ENCODE data around the gene NACC1.

- TF ChIP-seq, protein P1, sequence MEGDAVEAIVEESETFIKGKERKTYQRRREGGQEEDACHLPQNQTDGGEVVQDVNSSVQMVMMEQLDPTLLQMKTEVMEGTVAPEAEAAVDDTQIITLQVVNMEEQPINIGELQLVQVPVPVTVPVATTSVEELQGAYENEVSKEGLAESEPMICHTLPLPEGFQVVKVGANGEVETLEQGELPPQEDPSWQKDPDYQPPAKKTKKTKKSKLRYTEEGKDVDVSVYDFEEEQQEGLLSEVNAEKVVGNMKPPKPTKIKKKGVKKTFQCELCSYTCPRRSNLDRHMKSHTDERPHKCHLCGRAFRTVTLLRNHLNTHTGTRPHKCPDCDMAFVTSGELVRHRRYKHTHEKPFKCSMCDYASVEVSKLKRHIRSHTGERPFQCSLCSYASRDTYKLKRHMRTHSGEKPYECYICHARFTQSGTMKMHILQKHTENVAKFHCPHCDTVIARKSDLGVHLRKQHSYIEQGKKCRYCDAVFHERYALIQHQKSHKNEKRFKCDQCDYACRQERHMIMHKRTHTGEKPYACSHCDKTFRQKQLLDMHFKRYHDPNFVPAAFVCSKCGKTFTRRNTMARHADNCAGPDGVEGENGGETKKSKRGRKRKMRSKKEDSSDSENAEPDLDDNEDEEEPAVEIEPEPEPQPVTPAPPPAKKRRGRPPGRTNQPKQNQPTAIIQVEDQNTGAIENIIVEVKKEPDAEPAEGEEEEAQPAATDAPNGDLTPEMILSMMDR (IDR thresholded peaks at IDR 0.05; ENCODE audit: low read depth, low read length, poor library complexity, severe bottlenecking), result no peak
- TF ChIP-seq EZH2phosphoT487 (IDR thresholded peaks at IDR 0.05; ENCODE audit: borderline replicate concordance, low read length), result no peak
These were observed 46.4 kb upstream of the NACC1 start for GRCh38 chr19:13071444-13072187.
